SK-N-SH treated with all-trans-retinoic acid at 6 μM for 48 hours (cell line): ENCODE results near the gene ZNF562.

Experiments
- OSR1 ChIP-seq: fragments of 250-450 bp; sonication (Bioruptor Pico); IDR thresholded peaks from 2 replicates; pipeline ENCODE4 v1.8.0; 2022; ENCODE audit warnings: moderate library complexity, mild to moderate bottlenecking, inconsistent platforms
- RARB ChIP-seq: fragments of 250-450 bp; sonication (Bioruptor Pico); IDR thresholded peaks from 2 replicates; pipeline ENCODE4 v1.8.0; 2021; ENCODE audit warnings: mild to moderate bottlenecking, moderate library complexity

GRCh38 chr19:9673912-9674662, 813 bp downstream of the ZNF562 start:
- TF ChIP-seq RARB (no peak), OSR1 (CRISPR knock-in tag) (no peak)
